Glomerular visceral epithelial cell (primary cell): ENCODE measurements around the gene PIK3C2G.

Experiments
- DNase-seq: peaks from one replicate; pipeline ENCODE4 v3.0.0-alpha.2; 2016; ENCODE audit errors: extremely low spot score

Gene PIK3C2G

GRCh38 chr12:18419311-18419710 lies 158.0 kb downstream of the PIK3C2G start:
- DNase-seq = no peak

GRCh38 chr12:18421867-18422266 lies 160.5 kb downstream of the PIK3C2G start:
- no peak for DNase-seq

DNA sequence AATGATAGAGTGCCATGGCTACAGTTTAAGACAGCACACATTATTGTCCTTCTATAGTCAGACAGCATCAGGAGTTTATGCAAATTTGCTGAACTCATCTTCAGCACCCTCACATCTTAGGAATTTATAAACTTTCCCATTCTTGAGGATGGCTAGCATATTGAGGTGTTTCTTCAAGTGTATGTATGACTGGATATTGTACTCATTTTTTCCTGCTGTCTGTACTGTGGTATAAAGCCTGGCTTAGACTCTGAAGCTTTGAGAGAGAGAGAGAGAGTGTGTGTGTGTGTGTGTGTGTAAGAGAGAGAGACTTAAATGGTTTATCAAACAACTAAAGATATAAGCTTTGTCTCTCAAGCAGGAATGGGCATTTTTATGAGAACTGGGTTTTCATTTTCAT lies 161.6 kb downstream of the PIK3C2G start:
- DNase-seq = peak; percentile 4

DNA sequence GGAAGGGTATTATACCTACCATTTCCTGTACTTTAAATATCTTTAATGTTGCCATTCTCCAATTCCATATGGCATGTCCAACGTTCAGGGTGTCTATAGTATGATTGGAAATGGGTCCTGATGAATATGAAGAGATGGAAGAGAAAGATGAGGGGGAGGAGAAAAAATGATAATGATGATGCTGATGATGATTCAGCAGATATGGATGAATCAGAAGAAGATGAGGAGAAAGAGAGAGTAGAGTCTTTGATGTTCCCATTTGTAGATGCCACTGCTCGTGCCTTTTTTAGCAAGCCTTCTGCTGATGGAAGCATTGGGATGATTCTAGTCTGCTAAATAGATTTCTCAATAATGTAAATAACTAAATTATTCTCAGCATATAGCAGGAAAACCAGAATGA lies 163.5 kb downstream of the PIK3C2G start:
- no peak for DNase-seq

- no peak for DNase-seq
Observed at GRCh38 chr12:18427520-18427919, 166.2 kb downstream of the PIK3C2G start.

- DNase-seq = peak; percentile 21
Observed at GRCh38 chr12:18428416-18428815, 167.1 kb downstream of the PIK3C2G start.

DNA sequence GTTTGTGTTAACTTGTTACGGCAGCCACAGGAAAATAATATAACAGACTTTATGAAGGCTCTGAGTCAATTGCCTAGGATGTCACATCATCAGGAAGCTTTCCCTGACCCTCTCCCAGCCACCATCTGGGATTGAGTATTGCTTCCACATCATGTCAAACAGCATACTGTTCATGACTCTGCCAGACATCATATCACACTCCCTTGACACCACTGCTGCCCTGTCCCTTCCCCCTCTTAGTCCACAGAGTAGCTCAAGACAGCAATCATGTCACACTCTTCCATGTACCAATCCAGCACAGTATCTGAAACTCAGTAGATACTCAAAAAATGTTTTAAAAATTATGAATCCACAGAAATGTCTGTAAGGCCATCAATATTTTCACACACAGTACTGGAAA lies 168.0 kb downstream of the PIK3C2G start:
- no peak for DNase-seq

- peak; percentile 48 for DNase-seq
Observed at GRCh38 chr12:18430425-18431048, 169.2 kb downstream of the PIK3C2G start.

DNA sequence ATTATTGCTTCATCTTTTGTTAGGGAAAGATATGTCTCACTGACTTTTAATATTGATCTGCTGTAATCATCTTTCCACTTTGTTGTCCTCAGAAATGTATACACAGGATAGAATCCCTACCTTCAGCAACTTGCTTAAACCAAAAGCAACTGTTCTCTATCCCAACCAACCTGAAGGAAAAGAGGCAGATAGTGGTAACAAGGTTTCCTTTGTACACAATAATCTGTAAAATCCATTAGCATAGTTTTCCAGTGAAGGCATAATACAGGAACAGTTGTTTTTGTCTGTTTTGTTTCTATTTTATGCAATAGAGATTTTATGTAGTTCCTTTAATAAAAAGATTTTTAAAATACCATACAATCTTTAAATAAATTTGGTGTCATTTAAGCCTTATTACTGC lies 170.5 kb downstream of the PIK3C2G start:
- no peak for DNase-seq

GRCh38 chr12:18432206-18432605 lies 170.9 kb downstream of the PIK3C2G start:
- DNase-seq = no peak

DNA sequence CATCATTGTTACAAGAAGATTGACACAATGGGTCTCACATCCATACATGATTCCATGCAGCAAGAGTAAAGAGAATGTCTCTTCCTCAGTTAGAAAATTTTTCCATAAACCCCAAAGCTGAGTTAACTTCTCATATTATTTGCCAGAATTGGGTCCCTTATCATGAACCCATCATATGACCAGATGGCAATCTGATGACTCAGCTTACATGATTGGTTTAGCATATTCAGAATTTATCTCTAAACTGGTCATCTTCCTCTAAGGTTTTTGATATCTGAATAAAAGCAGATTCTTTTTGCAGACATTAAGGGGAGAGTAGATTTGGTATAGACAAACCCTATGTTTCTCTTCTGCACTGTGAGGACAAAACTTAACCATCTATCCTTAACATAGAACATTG lies 174.9 kb downstream of the PIK3C2G start:
- DNase-seq = no peak

DNA sequence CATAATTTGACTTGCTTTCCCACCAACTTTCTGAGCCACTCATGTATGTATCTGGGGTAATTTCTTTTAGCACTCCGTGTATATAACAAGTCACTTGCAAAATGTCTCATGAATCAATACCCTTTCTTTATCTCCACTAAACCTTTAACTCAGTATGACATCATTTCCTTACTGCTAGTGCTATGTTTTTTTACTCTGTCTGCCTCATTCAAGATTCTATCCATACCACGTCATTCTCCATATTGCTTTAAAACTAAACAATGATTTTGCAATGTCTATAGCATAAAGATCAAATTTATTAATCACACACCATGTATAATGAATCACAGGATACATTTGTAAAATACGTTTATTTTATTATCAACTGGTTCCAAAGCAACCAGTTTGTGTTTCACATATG lies 178.2 kb downstream of the PIK3C2G start:
- no peak for DNase-seq

DNA sequence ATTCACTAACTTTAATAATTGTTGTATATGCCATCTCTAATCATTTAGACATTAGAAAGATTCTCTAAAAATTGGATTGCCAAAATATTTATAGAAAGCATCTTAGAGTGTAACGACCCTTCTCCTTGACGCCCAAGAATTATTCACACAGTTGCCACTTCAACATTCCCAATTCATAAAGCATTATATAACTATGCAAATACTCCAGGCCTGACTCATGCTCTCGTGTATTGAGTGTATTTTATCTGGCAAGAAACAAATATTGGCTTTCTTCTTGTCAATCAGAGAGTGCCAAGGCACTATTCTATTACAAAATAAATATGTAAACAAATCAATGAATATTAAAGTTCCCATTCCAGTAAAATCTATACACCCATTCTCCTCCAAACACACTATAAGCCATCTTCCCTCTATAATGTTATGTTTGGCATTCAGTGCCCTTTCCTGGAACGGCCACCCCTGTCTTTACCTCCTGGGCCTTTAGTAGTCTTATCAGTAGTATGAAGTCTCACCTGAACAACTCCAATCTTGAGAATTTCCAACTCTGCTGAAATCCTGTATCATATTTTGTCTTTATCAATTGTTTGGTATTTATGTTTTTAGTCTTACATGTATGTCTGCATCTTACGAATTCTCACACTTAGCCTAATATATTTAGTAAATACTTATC lies 182.6 kb downstream of the PIK3C2G start:
- DNase-seq = no peak

DNA sequence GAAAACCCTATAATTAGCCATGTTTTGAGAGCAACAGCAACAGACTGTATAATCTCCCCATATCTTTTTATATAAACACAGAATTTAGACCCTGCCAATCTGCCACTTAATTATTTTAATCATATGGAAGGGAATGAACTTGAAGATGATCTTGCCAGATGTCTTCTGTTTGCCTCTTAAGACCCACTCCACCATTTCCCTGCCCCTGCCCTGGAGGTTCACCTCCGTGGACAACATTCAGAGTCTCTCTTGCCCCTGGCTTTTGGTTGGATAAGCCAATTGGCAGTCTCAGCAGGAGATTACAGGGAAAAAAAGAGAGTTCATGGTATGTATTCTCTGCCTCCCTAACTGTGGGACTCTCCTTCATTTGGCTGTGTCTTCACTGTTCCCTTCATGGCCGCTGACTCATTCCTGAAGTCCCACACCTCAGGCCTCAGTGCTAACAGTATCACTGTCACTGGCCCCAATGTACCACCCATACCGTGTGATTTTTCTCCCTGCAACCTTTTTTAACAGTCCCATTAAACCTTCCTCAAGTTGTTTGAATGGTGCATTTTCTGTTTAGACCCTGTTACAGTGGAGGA lies 184.8 kb downstream of the PIK3C2G start:
- no peak for DNase-seq

GRCh38 chr12:18454330-18454729 lies 193.0 kb downstream of the PIK3C2G start:
- DNase-seq = no peak

DNA sequence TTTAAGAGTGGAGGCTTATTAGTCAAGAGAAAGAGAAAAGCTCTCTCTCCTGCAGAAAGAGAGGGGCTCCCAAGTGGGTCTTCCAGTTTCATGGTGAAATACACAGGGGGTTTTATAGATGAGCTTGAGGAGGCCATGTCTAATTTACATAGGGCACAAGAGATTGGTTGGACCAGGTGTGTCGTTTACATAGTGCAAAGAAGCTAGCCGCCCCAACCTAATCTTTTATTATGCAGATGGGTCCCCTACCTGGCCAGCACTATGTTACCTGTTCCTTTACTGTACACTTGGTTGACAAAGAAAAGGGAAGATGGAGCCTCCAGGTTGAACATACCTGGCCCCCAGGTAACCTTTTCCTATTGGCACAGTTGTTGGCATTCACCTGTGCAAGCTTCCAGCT lies 195.0 kb downstream of the PIK3C2G start:
- no peak for DNase-seq

- DNase-seq = no peak
Observed at GRCh38 chr12:18457362-18457761, 196.0 kb downstream of the PIK3C2G start.

- DNase-seq = no peak
Observed at GRCh38 chr12:18461758-18462157, 200.4 kb downstream of the PIK3C2G start.

DNA sequence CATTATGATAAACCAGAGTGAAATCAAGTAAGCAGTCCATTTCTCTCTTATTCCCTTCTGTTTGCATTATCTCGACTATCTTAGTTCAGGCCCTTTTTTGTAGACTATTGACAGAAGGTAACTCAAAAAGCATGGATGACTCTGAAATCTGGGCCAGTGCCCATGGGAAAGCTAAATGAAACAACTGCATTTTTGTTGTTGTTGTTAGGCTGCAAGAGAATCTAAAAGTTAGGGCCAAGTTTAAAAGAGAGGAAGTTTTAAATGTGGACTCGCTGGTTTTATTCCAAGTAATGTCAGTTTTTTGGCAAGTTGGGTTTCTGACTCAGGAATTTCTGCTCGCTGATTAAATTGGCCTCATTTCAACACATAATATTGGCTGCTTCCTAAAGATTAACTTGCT lies 201.1 kb downstream of the PIK3C2G start:
- DNase-seq = no peak

DNA sequence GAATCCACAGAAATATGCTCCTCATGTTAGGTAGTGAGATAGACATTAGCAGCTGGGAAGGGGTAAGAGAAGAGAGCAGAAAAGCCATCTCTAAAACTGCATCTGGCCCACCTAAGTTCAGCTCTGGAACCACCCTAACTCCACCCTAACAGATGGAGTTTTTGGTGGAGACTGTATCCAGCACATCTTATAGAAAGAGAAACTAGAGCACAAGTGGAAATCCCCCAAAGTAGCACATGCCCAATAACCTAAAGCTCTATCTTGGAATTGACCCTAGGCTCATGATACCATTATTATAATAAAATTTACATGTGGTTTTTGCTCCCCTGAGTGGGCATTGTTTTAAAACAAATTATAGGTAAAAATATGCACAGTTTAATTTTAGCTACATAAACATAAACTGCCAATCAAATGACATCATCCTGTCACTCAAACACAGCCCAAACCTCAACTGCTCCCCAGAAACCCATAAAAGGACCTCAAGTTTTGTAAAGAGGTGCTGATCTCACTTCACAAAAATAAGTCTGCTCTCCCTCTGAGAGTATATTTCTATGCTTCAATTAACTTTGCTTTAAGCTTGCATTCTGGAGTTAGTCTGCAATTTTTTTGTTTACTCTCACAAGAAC lies 206.4 kb downstream of the PIK3C2G start:
- DNase-seq = no peak

DNA sequence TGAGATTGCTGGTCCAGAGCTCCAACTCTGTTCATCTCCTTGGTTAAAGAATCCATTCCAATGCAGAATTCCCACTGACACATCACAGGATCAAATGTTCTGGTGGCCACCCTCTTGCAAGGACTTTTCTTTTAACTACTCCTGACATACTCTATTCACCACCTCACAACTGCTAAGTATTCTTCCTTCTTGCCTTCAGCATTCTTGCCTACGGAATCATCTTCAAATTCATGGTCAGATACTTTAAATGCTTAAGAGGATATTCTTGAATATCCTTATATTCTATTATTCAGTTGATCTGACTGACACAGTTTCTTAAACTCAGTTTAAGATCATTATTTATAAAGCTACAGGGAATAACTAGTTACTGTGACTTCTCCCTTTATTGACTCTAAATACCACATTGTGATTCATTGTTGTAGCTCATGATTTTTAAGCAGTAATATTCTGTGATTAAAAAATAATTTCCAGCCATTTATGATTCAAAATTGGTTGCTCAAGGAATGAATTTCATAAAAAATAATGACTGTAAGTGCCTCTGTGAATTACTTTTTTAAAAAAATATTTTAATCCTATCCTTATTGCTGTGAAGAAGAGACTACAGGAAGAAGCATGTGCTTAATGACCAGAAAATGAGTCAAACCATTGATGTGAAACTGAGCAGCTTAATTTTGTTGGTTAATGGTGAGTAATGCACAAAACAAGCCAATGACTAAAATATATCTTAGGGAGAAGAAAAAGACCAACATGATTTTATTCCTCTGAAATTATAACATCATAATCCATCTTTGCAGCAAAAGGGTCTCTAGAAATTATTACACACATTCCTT lies 207.1 kb downstream of the PIK3C2G start:
- DNase-seq = peak; percentile 25

DNA sequence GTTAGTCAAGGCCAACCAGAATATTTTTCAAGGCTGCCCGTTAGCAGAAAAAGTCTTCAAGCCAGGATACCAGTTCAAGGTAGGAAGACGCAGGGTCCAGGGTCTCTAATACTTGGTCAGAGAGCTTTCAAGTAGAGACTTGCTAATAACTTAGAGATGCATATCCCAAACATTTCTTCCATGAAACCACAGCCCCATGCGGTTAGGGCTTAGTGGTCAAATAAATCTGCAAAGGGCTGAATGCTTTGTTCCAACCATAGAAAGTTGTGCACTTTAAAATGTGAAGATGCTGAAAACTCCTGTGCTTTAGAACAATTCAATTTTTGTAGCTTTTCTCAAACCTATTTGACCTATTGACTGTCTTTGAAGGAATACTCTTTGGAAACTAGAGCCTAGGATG lies 208.9 kb downstream of the PIK3C2G start:
- DNase-seq = peak; percentile 21
